NCI-H748 treated with DMSO at 0.1 percent for 48 hours (cell line): ENCODE data around the gene UBR4.

Experiments used
- DNase-seq: peaks from one replicate; lab custom pipeline; 2025; lab: John Stamatoyannopoulos, UW

The UBR4 gene

DNA sequence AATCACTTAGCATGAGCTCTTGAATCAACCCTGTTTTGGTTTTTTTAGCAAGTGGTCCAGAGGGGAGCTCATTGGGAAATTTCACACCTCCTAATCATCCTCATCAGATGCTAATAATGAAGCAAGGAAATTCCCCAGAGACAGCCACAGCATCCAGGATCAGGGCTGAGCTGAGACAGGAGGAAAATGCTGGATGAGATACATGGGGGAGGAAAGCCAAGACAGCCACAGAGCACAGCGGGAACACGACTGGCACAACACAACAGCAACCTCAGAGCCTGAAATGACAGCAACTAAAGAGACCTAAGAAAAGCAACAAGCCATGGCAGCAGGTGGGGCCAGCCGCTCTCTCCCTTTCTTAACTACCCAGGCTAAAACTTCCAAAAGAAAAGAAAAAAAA lies 70.4 kb downstream of the UBR4 start:
- DNase-seq = no peak

DNA sequence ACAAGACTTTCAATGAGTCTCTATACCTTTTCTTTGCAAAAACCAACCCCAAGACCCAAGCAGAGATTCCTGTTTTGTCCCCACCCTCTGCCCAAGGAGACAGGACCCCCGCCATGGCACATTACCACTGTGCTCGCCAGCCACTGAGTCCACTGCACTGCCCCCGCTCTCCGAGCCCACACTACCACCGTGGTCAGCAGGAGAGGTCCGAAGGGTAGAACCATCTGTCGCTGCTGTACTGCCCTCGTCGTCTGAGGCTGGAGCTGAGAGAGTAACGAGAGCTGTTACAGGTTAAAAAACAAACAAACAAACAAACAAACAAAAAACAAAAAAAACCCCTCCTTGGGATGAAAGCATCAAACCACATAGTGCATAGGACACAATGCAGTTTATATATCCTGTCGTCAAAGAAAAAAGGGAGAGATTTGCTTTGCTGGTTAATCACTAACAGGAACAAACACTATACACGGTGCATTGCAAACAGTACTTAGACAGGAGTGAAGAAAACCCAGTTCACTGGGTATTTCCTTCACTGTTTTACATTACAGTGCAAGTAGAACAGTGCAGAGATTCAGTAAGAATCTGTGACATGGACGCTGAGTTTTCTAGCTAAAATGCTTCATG lies 71.0 kb downstream of the UBR4 start:
- no peak for DNase-seq

GRCh38 chr1:19138331-19138730 lies 71.7 kb downstream of the UBR4 start:
- no peak for DNase-seq

DNA sequence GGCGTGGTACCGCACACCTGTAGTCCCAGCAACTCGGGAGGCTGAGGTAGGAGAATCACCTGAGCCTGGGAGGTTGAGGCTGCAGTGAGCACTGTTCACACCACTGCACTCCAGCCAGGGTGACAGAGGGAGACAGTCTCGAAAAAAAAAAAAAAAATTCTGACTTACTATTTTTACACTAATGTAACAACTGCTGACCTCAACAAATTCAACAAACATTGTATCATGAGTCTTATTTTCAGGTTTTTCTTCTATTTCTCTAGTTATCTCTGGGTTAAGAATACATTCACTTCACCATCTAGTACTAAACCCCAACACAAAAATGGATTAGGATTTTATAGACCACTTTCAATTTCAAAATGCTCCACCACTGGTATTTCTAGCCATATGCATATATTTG lies 72.9 kb downstream of the UBR4 start:
- no peak for DNase-seq

DNA sequence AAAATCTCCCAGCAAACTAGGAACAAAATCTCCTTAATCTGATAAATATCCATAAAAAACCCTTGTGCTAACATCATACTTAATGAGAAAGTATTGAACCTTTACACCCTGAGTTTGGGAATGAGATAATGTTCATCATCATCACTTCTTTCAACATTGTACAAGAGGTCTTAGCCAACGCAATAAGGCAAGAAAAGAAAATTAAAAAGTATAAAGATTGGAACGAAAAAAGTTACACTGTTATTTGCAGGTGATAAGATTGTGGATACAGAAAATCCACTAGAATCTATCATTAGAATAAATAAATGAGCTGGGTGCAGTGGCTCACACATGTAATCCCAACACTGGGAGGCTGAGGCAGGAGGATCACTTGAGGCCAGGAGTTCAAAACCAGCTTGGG lies 76.7 kb downstream of the UBR4 start:
- DNase-seq = no peak

- no peak for DNase-seq
Measured at GRCh38 chr1:19130468-19130867, 79.6 kb downstream of the UBR4 start.

DNA sequence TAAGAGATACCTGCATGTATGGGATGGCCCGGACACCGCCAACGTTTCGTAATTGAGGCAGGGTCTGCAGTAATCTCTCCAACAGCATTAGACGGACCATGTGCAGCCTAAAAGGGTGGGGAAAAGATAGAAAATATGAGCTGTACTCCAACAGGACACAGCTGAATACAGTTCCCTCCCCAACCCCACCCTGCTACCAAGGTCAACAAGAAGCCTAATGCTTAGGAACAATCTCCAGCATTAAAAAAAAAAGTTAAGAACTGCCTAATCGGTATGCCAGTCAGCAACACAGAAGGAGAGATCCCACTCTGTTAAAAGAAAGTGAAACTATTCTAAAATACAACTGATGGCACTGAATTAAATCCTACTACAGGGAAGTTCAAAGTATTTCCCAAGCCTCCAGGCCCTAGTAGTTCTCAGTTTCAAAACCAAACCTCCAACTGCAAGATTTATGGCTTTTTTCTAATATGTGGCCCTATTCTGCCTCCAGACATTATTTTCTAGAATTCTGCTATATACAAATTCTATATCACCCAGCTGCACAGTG lies 81.0 kb downstream of the UBR4 start:
- no peak for DNase-seq

DNA sequence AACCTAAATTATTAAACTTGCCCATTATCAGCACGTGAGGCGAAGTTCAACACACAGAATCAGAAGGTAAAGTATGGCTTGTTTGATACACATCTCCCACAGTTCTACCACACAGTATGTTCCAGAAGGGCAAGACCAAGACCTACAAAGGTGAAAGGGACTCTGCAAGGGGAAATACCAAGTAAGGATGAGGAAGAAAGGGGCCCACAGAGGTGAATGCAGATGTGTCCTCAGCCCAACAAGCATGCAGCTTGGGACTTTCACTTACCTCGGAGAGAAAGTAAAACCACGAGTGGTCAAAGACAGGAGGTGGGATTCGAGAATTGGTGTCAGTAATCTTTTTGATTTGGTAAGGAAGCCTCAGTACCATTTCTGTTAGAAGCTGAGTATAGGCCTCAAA lies 85.8 kb downstream of the UBR4 start:
- DNase-seq = no peak

- no peak for DNase-seq
Measured at GRCh38 chr1:19123837-19124236, 86.2 kb downstream of the UBR4 start.

DNA sequence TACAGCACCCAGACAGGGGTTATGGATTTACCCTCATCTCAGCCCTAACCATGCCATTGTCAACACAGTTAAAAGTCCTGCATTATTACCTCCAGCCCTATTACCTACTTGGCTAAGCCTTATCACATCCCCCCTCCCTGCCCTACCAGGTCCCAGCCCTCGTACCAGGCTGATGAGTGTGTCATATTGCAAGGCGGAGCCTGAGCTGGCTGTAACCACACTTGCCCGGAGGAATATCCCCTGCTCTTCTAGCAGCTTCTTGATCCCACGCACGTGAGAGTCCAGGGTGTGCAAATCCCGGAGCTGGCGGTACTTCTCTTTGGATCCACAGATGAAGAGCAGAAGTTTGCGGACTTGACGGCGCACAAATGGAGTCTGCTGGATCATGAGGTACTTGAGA lies 87.4 kb downstream of the UBR4 start:
- DNase-seq = no peak

DNA sequence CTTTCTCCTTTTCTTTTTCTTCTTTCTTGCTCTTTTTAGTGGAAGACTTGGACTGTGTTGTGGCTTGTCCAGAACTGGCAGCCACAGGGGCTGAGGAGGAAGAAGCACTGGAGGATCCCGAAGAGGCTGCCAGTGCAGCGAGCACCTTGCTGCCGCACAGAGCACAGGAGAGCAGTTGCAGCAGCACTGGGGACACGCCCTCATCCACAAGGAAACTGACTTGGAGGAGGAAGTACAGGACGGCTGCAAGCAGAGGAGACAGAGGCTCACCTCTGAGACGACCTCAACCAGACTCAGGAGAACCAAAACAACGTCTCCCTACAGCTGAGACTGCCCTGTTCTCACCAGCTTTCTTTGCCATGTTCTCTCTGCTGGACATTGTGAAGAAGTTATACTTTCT lies 88.9 kb downstream of the UBR4 start:
- no peak for DNase-seq

- DNase-seq = no peak
Measured at GRCh38 chr1:19120070-19120469, 90.0 kb downstream of the UBR4 start.

GRCh38 chr1:19115082-19115808 lies 94.8 kb downstream of the UBR4 start:
- no peak for DNase-seq

DNA sequence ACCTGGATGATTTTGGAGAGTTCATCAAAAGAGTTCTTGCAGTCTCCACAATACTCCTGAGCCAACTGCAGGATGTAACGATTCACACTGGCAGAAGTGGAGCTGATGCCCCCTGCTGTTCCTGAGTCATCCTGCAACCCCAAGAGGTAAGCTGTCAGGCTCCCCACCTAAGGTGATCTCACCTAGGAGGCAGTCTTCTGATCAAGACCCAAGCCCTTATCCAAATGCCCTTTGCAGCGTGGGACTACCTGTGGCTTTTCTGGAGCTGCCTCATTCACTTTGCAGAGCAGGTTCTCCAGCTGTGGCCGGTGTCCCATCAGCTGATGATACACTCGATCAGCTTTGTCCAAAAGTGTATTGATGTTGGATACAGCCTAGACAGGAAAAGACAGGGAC lies 96.4 kb downstream of the UBR4 start:
- DNase-seq = no peak

DNA sequence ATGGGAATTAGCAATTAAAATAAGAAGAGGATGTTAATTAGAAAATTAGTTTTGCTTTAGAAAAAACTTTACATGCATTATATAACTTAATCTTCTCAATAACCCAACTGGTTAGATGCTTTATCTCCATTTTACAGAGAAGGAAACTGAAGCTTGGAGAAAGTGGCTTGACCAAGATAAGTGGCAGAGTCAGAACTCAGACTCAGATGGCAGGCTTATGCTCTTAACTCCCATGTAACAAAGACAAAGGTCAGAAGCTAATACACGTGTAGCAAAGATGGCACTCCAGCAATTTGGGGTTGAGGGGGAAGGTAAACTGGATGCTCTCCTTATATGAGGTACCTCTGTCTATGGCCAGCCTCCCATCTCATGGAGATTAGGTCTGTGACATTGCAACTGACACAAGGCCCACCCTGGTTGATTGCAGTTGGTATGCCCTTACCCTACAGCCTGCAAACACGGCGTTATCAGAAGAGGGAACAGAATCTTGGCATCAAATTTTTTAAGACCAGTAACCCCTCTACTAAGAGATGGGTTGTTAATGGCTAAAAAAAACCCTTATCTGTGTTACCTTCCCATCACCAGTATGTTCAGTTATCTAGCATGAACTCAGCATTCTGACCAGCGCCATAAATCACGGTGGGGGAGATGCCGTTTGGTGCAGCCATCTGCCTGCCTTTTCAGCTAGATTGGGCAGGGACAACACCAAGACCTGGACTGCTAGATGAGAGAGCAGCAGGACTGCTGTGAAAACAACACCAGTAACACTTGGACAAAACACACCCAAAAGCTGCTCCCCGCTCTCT lies 97.0 kb downstream of the UBR4 start:
- no peak for DNase-seq

DNA sequence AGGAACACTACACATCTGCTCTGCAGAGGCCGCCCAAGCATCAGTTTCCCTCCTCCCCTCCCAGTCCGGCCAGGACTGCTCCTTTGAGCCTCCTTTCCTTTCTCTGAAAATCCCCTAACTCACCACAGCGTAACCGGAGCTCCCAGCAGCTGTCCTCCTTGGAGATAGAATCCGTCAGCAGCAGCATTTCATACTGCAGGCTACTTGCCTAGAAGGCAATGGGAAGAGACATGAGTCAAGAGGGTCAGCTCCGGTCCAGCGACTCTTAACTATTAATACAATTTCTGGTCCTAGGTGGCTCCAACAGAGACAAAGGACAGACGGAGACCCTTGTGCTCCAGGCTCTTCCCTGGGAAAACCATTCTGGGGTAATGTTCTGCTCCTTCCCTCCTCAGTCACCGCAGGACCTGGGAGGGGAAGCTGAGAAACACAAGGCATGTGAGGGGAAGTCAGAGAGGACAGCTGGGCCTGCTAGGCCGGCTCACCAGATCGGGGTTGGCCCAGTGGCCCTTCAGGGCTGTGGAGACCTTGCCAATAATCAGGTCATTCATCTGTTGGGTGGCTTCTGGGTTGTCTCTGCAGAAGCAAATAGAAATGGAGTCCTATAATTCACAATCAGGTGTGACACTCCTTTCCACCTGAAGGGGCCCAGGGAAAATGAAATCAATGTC lies 99.7 kb downstream of the UBR4 start:
- DNase-seq = no peak

DNA sequence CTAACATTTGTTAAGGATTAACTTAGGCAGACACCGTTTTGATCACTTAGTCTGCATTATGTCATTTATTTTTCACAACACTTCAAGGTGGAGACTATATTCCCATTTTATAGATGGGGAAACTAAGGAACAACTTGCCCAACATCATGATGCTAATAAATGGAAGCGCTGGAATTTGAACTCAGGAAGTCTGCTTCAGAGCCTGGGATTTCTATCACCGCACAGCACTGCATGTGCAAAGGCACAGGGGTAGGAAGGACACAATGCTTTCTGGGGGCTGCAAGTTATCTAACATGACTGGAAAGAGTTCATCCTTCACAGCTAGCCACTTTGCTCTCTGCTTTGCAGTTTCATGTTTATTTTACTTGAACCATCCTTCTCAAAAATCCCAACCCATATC lies 100.5 kb downstream of the UBR4 start:
- DNase-seq = no peak

DNA sequence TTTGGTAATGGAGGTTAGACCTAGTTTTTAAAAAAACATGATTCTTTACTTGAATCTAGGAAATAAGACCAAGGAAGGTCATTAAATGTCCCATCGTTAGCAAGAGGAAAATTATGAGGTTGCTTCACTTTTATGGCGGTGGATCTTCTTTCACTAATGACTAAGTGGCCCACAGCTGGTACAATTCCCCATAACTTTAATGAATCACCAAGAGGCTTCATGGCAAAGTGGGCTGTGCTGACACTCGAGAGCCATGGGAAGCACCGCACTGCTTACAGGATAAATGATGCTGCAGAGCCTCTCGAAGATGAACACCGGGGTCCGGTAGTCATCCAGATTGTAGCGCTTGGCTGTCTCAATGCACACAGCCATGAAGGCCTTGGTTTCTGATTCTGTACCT lies 108.8 kb downstream of the UBR4 start:
- DNase-seq = no peak

- DNase-seq = no peak
Measured at GRCh38 chr1:19100028-19100427, 110.0 kb downstream of the UBR4 start.

DNA sequence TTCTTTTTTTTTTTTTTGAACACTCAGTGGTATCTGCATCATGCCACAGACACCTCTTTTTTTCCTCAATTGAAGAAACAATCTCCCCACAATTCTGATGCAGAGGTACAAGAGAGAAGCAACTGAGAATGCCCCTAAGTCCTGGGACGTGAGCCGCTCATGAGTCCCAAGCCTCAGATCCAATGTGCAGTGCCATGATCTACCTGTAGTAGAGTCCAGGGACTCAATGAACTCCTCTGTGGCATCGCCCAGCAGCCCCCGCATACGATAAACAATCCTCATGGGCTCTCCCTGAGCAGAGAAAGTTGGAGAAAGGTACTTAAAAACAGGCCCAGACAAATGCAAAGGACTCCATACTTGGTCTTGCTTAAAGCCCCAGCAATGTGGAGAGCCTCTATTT lies 113.1 kb downstream of the UBR4 start:
- DNase-seq = no peak

DNA sequence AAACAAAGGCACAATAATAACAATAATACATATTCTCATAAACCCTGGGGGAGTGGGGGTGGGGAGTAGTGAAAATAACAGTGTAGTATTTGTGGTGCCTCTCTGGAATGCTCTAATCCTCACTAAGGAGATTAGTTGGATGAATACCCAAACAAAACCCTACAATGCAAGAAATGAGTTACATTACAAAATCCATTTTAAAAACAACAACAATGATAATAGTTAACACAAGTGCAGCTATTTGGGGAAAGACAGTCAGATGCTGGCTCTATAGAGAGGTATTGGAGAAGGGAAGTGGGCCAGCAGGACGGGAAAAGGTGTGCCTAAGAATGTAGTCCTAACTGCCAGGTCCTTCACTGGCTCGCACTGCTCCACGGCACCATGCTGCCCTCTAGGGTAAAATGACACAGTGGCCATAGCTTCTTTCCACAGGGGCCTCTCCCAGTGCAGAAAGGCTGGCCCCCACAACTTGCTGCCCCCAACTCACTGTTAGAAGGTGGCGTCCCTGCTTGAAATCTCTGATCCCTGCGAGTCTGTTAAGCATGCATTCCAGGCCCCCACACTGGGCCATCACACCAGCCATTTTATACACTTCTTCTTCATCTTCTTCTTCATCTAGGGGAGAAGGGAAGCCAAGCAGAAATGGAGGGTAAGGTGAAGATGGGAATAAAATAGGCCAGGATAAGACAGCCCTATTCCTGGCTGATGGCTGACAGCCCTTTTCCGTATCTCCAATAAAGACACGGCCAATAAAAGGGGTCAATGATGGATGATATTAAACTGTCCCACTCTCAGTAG lies 113.8 kb downstream of the UBR4 start:
- DNase-seq = no peak
